B cell (primary cell): ENCODE data around the gene ARMC5. TPM values are rescaled to one million over a fixed set of nuclear protein-coding genes. Genes with fewer than 3 reads are reported as not detected.

Experiments
- ATAC-seq: fragments of 200-7000 bp; cut with Tn5 transposase; one replicate; pipeline ENCODE4 v1.10.0; 2021; ENCODE audit warnings: low read depth, mild to moderate bottlenecking, moderate number of reproducible peaks, moderate library complexity
- CTCF ChIA-PET: fragments of 350-600 bp; sonication (Branson Sonifier 250); formaldehyde crosslinking; loops from one replicate; lab custom pipeline; 2021; ENCODE audit warnings: antibody characterized with exemption, inconsistent platforms; lab: Charles Lee
- POLR2A ChIA-PET: fragments of 350-600 bp; sonication (Branson Sonifier 250); formaldehyde crosslinking; loops from one replicate; lab custom pipeline; 2021; ENCODE audit warnings: antibody characterized with exemption; lab: Charles Lee
- DNase-seq: peaks from one replicate; pipeline ENCODE4 v3.0.0; 2013
- H2AFZ ChIP-seq: 2 replicates; pipeline ENCODE4 v1.6.1; 2012; ENCODE audit warnings: mild to moderate bottlenecking, low read depth, low read length; ENCODE audit not compliant: insufficient read depth, poor library complexity, severe bottlenecking
- H3K27ac ChIP-seq, 2 donors: 1 replicate in 1 of 2; 2 replicates in 1 of 2; pipeline ENCODE4 v1.5.1; 2012 to 2013; ENCODE audit warnings: low read length in 2 of 2, mild to moderate bottlenecking in 2 of 2, moderate library complexity in 1 of 2
- H3K27me3 ChIP-seq, 4 experiments: fragments of 200-600 bp in 1 of 4; sonication (generic) in 1 of 4; replicated peaks in 1 of 4; 1 replicate in 2 of 4; 2 replicates in 2 of 4; pipeline versions ENCODE4 v1.6.1 to v1.7.0; 2013 to 2016; ENCODE audit warnings: low read length in 3 of 4, mild to moderate bottlenecking in 2 of 4, mixed read lengths in 1 of 4, moderate library complexity in 1 of 4; ENCODE audit not compliant: insufficient read depth in 4 of 4, control insufficient read depth in 3 of 4; ENCODE audit errors: control extremely low read depth in 1 of 4
- H3K36me3 ChIP-seq, 2 experiments: replicated peaks in 1 of 2; 1 replicate in 1 of 2; 2 replicates in 1 of 2; pipeline versions ENCODE4 v1.6.1 to v1.7.1; 2013; ENCODE audit warnings: low read length in 1 of 2; ENCODE audit not compliant: insufficient read depth in 2 of 2, control insufficient read depth in 1 of 2; ENCODE audit errors: control extremely low read depth in 1 of 2, extremely low read depth in 1 of 2
- H3K4me1 ChIP-seq, 2 donors: fragments of 200-600 bp in 1 of 2; sonication (generic) in 1 of 2; 1 replicate in 1 of 2; 2 replicates in 1 of 2; pipeline versions ENCODE4 v1.5.1 to v1.6.1; 2013 to 2017; ENCODE audit warnings: low read length in 2 of 2; ENCODE audit not compliant: control insufficient read depth in 2 of 2, insufficient read depth in 2 of 2
- H3K4me2 ChIP-seq: replicated peaks from 2 replicates; pipeline ENCODE3; 2012; ENCODE audit warnings: mild to moderate bottlenecking, low read depth, low read length; ENCODE audit not compliant: poor library complexity, severe bottlenecking
- H3K4me3 ChIP-seq, 5 experiments: fragments of 200-600 bp in 1 of 5; sonication (generic) in 1 of 5; 1 replicate in 3 of 5; 2 replicates in 2 of 5; pipeline versions ENCODE4 v1.5.1 to v1.7.0; 2011 to 2016; ENCODE audit warnings: low read length in 4 of 5, mild to moderate bottlenecking in 4 of 5, low read depth in 2 of 5, control low read depth in 1 of 5, moderate library complexity in 1 of 5; ENCODE audit not compliant: insufficient read depth in 1 of 5; ENCODE audit errors: control extremely low read depth in 1 of 5, extremely low read depth in 1 of 5
- H3K79me2 ChIP-seq: fragments of 200-600 bp; sonication (generic); one replicate; pipeline ENCODE4 v1.6.0; 2016; ENCODE audit warnings: low read length; ENCODE audit not compliant: control insufficient read depth, insufficient read depth
- H3K9ac ChIP-seq: fragments of 200-600 bp; sonication (generic); 2 replicates; pipeline ENCODE4 v1.6.1; 2017; ENCODE audit warnings: mild to moderate bottlenecking, low read length, moderate library complexity
- H3K9me3 ChIP-seq, 3 donors: one replicate each; pipeline versions ENCODE4 v1.6.1 to v1.7.1; 2013; ENCODE audit warnings: low read length in 2 of 3; ENCODE audit not compliant: control insufficient read depth in 2 of 3, insufficient read depth in 1 of 3; ENCODE audit errors: control extremely low read depth in 1 of 3
- H4K20me1 ChIP-seq: 2 replicates; pipeline ENCODE4 v1.6.0; 2012; ENCODE audit warnings: mild to moderate bottlenecking, low read length; ENCODE audit not compliant: insufficient read depth, control insufficient read depth, poor library complexity, severe bottlenecking
- H3K27ac Mint-ChIP-seq: one replicate; pipeline ENCODE4 v1.8.0; 2021; ENCODE audit warnings: mixed read lengths
- H3K27me3 Mint-ChIP-seq: one replicate; pipeline ENCODE4 v1.8.0; 2021; ENCODE audit warnings: mixed read lengths
- H3K4me1 Mint-ChIP-seq: one replicate; pipeline ENCODE4 v1.8.0; 2021; ENCODE audit warnings: mixed read lengths
- H3K4me3 Mint-ChIP-seq: one replicate; pipeline ENCODE4 v1.8.0; 2021; ENCODE audit warnings: mixed read lengths
- H3K9me3 Mint-ChIP-seq: one replicate; pipeline ENCODE4 v1.8.0; 2022; ENCODE audit warnings: mixed read lengths; ENCODE audit not compliant: insufficient read depth
- EZH2 ChIP-seq: IDR thresholded peaks from 2 replicates; pipeline ENCODE4 v1.6.1; 2012; ENCODE audit warnings: borderline replicate concordance, low read depth, mild to moderate bottlenecking, moderate library complexity, low read length; ENCODE audit not compliant: insufficient read depth, poor library complexity, severe bottlenecking
- WGBS: methylation state at CpG from one replicate; pipeline ENCODE4 v1.1.5; 2013; ENCODE audit warnings: missing lambda C conversion rate; ENCODE audit not compliant: insufficient coverage; 5-methylcytosine and 5-hydroxymethylcytosine counted together
- intact Hi-C: fragments of 100-400 bp; cut with micrococcal nuclease; formaldehyde crosslinking; loops from one replicate; pipeline ENCODE4 v1.10.0; 2022
- polyA plus RNA-seq: library from polyadenylated mRNA; depleted of rRNA; stranded (reverse); fragments of >200 nt; gene quantifications from 2 replicates; pipeline ENCODE4 v1.2.3, GENCODE V29; 2012
- total RNA-seq, 2 donors: library from RNA; stranded (reverse); fragments of 120-200 nt in 1 of 2; gene quantifications; 1 replicate in 1 of 2; 2 replicates in 1 of 2; pipeline versions ENCODE4 v1.2.3 to v1.2.4, GENCODE V29; 2013 to 2022
- TF ChIP-seq, protein P1 (sequence below): fragments of 200-600 bp; IDR thresholded peaks from one replicate; pipeline ENCODE4 v1.8.0; 2022; ENCODE audit warnings: antibody characterized with exemption, mild to moderate bottlenecking

Gene ARMC5
- total and polyA plus RNA-seq, 2 donors (not counting 1 experiment from before 2014, with no cell fraction given), result 11.7 to 15.4 TPM

DNA sequence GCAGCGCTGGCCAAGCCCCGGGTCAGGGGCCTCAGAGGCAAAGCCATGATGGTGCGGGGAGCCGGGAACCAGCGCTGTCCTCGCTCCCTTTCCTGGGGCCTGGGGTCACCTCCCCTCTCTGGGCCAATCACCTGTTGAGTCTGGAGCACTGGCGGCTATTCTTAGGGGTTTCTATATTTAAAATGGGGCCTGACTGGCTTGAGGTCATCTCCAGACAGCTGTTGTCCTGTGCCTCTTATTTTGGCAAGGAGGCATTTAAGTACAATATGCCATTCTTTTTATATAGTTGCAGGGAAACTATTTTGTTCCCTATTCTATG is 31.1 kb upstream of the ARMC5 start, which contains the start of gene COX6A2:
TSS of gene COX6A2 (minus strand) at position 82 of the 319 bp plus-strand sequence. CDS start at position 47, 35 bp downstream.
- peak within 1 kb of the TSS; percentile 62 for H2AFZ ChIP-seq
- Mint-ChIP-seq H3K4me3 (peak within 1 kb of the TSS; percentile 45), H3K9me3 (no peaks in the 10 kb centered on the region), H3K27ac (no peak within 1 kb of the TSS), H3K4me1 (peaks cover 2% of the 10 kb centered on the region), H3K27me3 (peaks cover 15% of the 10 kb centered on the region)
- H3K79me2 ChIP-seq, result no peaks in the 10 kb centered on the region
- intact Hi-C loops, result no loop called here
- DNase-seq, result no peak
- no peaks in the 10 kb centered on the region for H3K27me3 ChIP-seq
- no peak within 1 kb of the TSS for H3K27ac ChIP-seq
- H3K36me3 ChIP-seq, result no peaks in the 10 kb centered on the region
- no peak within 1 kb of the TSS for H3K9ac ChIP-seq
- POLR2A ChIA-PET, result no interaction called here
- TF ChIP-seq, protein P1, sequence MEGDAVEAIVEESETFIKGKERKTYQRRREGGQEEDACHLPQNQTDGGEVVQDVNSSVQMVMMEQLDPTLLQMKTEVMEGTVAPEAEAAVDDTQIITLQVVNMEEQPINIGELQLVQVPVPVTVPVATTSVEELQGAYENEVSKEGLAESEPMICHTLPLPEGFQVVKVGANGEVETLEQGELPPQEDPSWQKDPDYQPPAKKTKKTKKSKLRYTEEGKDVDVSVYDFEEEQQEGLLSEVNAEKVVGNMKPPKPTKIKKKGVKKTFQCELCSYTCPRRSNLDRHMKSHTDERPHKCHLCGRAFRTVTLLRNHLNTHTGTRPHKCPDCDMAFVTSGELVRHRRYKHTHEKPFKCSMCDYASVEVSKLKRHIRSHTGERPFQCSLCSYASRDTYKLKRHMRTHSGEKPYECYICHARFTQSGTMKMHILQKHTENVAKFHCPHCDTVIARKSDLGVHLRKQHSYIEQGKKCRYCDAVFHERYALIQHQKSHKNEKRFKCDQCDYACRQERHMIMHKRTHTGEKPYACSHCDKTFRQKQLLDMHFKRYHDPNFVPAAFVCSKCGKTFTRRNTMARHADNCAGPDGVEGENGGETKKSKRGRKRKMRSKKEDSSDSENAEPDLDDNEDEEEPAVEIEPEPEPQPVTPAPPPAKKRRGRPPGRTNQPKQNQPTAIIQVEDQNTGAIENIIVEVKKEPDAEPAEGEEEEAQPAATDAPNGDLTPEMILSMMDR, result no peak
- TF ChIP-seq EZH2, result no peak
- WGBS, result 90% methylated on average over 6 of the region's 7 CpGs
- no peak for ATAC-seq
- H3K4me2 ChIP-seq, result peak within 1 kb of the TSS; percentile 71
- H3K4me3 ChIP-seq, result peak within 1 kb of the TSS in 4 of 5 experiments; percentile 2 to 40 (median 20)
- peaks cover 3 to 7% of the 10 kb centered on the region in 2 donors for H3K4me1 ChIP-seq
- peaks cover 0 to 9% (median 0%) of the 10 kb centered on the region in 3 donors for H3K9me3 ChIP-seq
- no peaks in the 10 kb centered on the region for H4K20me1 ChIP-seq
- CTCF ChIA-PET, result interaction anchor here (1.6 kb wide), 1 partner anchor 11 kb away, joined by 3 read pairs; no protein-coding TSS in a partner anchor

DNA sequence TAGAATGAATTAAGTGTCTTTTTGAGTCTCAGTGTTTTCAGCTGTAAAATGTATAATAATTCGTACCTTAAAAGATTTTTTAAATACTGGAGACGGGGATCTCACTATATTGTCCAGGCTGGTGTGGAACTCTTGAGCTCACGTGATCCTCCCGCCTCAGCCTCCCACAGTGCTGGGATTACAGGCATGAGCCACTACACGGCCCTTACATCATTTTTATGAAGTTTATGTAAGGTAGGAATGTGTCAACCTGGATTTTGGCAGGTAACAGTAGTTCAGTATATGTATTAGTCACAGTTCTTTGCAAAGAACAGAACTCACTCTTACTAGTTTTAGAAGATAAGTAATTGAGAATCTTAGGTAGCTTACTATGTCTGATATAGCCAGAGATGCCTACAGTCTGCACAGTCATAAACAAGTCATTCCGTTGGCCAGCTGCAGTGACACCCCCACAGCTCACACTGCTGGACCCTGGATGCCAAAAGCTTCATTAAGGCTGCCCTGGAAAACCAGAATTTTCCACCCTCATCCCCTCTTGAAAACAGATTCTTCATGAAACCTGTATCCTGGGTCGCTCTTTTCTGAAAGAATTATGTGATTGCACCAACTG is 30.6 kb upstream of the ARMC5 start:
- H4K20me1 ChIP-seq, result no peaks in the 10 kb centered on the region
- H3K79me2 ChIP-seq, result no peaks in the 10 kb centered on the region
- H3K36me3 ChIP-seq, result no peaks in the 10 kb centered on the region
- peaks cover 0 to 9% (median 0%) of the 10 kb centered on the region in 3 donors for H3K9me3 ChIP-seq
- no peak for ATAC-seq
- no peak overlapping the region for H3K27ac ChIP-seq
- ChIA-PET POLR2A (no interaction called here), CTCF (interaction anchor here (1.2 to 1.6 kb wide), 2 partner anchors 10 to 287 kb away, joined by 3 to 6 read pairs; no protein-coding TSS in a partner anchor)
- H3K9me3 Mint-ChIP-seq, result no peaks in the 10 kb centered on the region
- WGBS, result 100% methylated on average over 2 of the region's 7 CpGs
- intact Hi-C loops, result no loop called here
- H2AFZ ChIP-seq, result no peak overlapping the region
- H3K4me3 ChIP-seq, result no peak overlapping the region
- H3K4me1 Mint-ChIP-seq, result peaks cover 2% of the 10 kb centered on the region
- no peak for DNase-seq
- H3K27ac Mint-ChIP-seq, result no peak overlapping the region
- peaks cover 3 to 7% of the 10 kb centered on the region in 2 donors for H3K4me1 ChIP-seq
- H3K9ac ChIP-seq, result no peak overlapping the region
- peaks cover 12% of the 10 kb centered on the region for H3K27me3 Mint-ChIP-seq
- no peaks in the 10 kb centered on the region for H3K27me3 ChIP-seq
- H3K4me3 Mint-ChIP-seq, result no peak overlapping the region
- H3K4me2 ChIP-seq, result no peak overlapping the region
- TF ChIP-seq, protein P1, result no peak
- TF ChIP-seq EZH2, result no peak
